ENCODE measurements around the gene PI4KA. TPM values are rescaled to one million over a fixed set of nuclear protein-coding genes. Genes with fewer than 3 reads are reported as not detected.
"Not testable (repeated sequence)": the region's sequence is repeated elsewhere in the genome, so short reads cannot be mapped to it uniquely, and the experiment has no call there.

Gene PI4KA
- total RNA-seq, 2 donors from 2014 or later: 74.2 to 115 TPM

GRCh38 chr22:20741008-20741633 lies 117.5 kb downstream of the PI4KA start:
- WGBS: 64% methylated on average over 6 of the region's 6 CpGs
- H3K4me3 ChIP-seq: no peak overlapping the region
- H3K27me3 ChIP-seq (replicated peaks; ENCODE audit: insufficient read depth): no peaks in the 10 kb centered on the region
- no peaks in the 10 kb centered on the region for H3K9me3 ChIP-seq
- H3K27ac ChIP-seq: no peak overlapping the region
- TF ChIP-seq CTCF (IDR thresholded peaks at IDR 0.05) (no peak), POLR2AphosphoS5 (IDR thresholded peaks at IDR 0.05) (no peak), POLR2A (IDR thresholded peaks at IDR 0.05) (no peak)
- H3K36me3 ChIP-seq: no peaks in the 10 kb centered on the region
- DNase-seq (ENCODE audit: low spot score): no peak
- no peaks in the 10 kb centered on the region for H3K4me1 ChIP-seq (replicated peaks)
- intact Hi-C loops (cut with DNase I): no loop called here

- no peaks in the 10 kb centered on the region for H3K27me3 ChIP-seq (replicated peaks; ENCODE audit: insufficient read depth)
- TF ChIP-seq CTCF (IDR thresholded peaks at IDR 0.05): no peak
- TF ChIP-seq POLR2AphosphoS5 (IDR thresholded peaks at IDR 0.05): no peak
- TF ChIP-seq POLR2A (IDR thresholded peaks at IDR 0.05): no peak
- intact Hi-C loops (cut with DNase I): no loop called here
- H3K4me1 ChIP-seq (replicated peaks): no peaks in the 10 kb centered on the region
- no peaks in the 10 kb centered on the region for H3K9me3 ChIP-seq
- H3K27ac ChIP-seq: no peak overlapping the region
- no peak overlapping the region for H3K4me3 ChIP-seq
- WGBS: 89% methylated on average over 2 of the region's 2 CpGs
- no peak for DNase-seq (ENCODE audit: low spot score)
- no peaks in the 10 kb centered on the region for H3K36me3 ChIP-seq
Observed at GRCh38 chr22:20740222-20740951, 118.2 kb downstream of the PI4KA start.

- H3K27ac ChIP-seq: no peak overlapping the region
- H3K4me3 ChIP-seq: no peak overlapping the region
- H3K4me1 ChIP-seq (replicated peaks): no peaks in the 10 kb centered on the region
- no peaks in the 10 kb centered on the region for H3K36me3 ChIP-seq
- WGBS: 89% methylated on average over 12 of the region's 12 CpGs
- H3K27me3 ChIP-seq (replicated peaks; ENCODE audit: insufficient read depth): no peaks in the 10 kb centered on the region
- DNase-seq (ENCODE audit: low spot score): no peak
- intact Hi-C loops (cut with DNase I): no loop called here
- TF ChIP-seq CTCF (IDR thresholded peaks at IDR 0.05) (no peak), POLR2A (IDR thresholded peaks at IDR 0.05) (no peak)
- H3K9me3 ChIP-seq: no peaks in the 10 kb centered on the region
Observed at GRCh38 chr22:20738394-20739089, 120.1 kb downstream of the PI4KA start.

- H3K27me3 ChIP-seq (replicated peaks; ENCODE audit: insufficient read depth); H3K4me1 ChIP-seq (replicated peaks); DNase-seq (ENCODE audit: low spot score); H3K4me3 ChIP-seq; H3K36me3 ChIP-seq; intact Hi-C loops (cut with DNase I); H3K9me3 ChIP-seq; H3K27ac ChIP-seq: not testable (repeated sequence)
- 78% methylated on average over 3 of the region's 3 CpGs for WGBS
Observed at GRCh38 chr22:20736891-20737290, 121.7 kb downstream of the PI4KA start.

GRCh38 chr22:20735356-20736162 lies 123.1 kb downstream of the PI4KA start:
- H3K27ac ChIP-seq; intact Hi-C loops (cut with DNase I); H3K4me1 ChIP-seq (replicated peaks); H3K27me3 ChIP-seq (replicated peaks; ENCODE audit: insufficient read depth); H3K36me3 ChIP-seq; H3K4me3 ChIP-seq; DNase-seq (ENCODE audit: low spot score); H3K9me3 ChIP-seq: not testable (repeated sequence)
- WGBS: 84% methylated on average over 9 of the region's 15 CpGs

- H3K27ac ChIP-seq; H3K27me3 ChIP-seq (replicated peaks; ENCODE audit: insufficient read depth); H3K4me1 ChIP-seq (replicated peaks); H3K4me3 ChIP-seq; H3K36me3 ChIP-seq; intact Hi-C loops (cut with DNase I); H3K9me3 ChIP-seq; DNase-seq (ENCODE audit: low spot score): not testable (repeated sequence)
- 91% methylated on average over 8 of the region's 8 CpGs for WGBS
Observed at GRCh38 chr22:20732431-20732830, 126.2 kb downstream of the PI4KA start.

Measured in prostate gland (tissue), 2 donors.